Mesenchymal stem cell (in vitro differentiated cells and primary cell): ENCODE measurements around the gene EMC8.
A peak's percentile ranks its signal among the peaks of the same experiment; 100 is the strongest.

Experiments used
- DNase-seq: peaks from one replicate; pipeline ENCODE4 v3.0.0-alpha.2; 2013
- H2AFZ ChIP-seq: one replicate; pipeline ENCODE4 v1.6.1; 2013; ENCODE audit warnings: low read depth, mild to moderate bottlenecking, control low read depth, inconsistent platforms, low read length, moderate library complexity
- H2AK5ac ChIP-seq: 2 replicates; pipeline ENCODE4 v1.6.1; 2013; ENCODE audit warnings: low read length, moderate library complexity, mild to moderate bottlenecking, inconsistent platforms; ENCODE audit not compliant: severe bottlenecking
- H2BK120ac ChIP-seq: one replicate; pipeline ENCODE4 v1.6.1; 2013; ENCODE audit warnings: low read depth, mild to moderate bottlenecking, inconsistent platforms, low read length, moderate library complexity
- H2BK12ac ChIP-seq, 2 experiments: one replicate each; pipeline ENCODE4 v1.6.1; 2013; ENCODE audit warnings: inconsistent platforms in 2 of 2, low read length in 2 of 2, mild to moderate bottlenecking in 2 of 2, moderate library complexity in 2 of 2, control low read depth in 1 of 2
- H2BK15ac ChIP-seq: one replicate; pipeline ENCODE4 v1.6.1; 2013; ENCODE audit warnings: mild to moderate bottlenecking, low read depth, inconsistent platforms; ENCODE audit not compliant: poor library complexity, severe bottlenecking
- H2BK5ac ChIP-seq: 2 replicates; pipeline ENCODE4 v1.6.1; 2013; ENCODE audit warnings: low read depth, mild to moderate bottlenecking, low read length, control low read depth, inconsistent platforms; ENCODE audit not compliant: poor library complexity, severe bottlenecking
- H3K14ac ChIP-seq, 2 experiments: one replicate each; pipeline ENCODE4 v1.6.1; 2013; ENCODE audit warnings: inconsistent platforms in 2 of 2, low read length in 2 of 2, control low read depth in 1 of 2, mild to moderate bottlenecking in 1 of 2, moderate library complexity in 1 of 2
- H3K18ac ChIP-seq, 2 experiments: one replicate each; pipeline ENCODE4 v1.6.1; 2013; ENCODE audit warnings: inconsistent platforms in 2 of 2, low read length in 2 of 2, control low read depth in 1 of 2, low read depth in 1 of 2, mild to moderate bottlenecking in 1 of 2
- H3K23ac ChIP-seq, 2 experiments: one replicate each; pipeline ENCODE4 v1.6.1; 2013; ENCODE audit warnings: inconsistent platforms in 2 of 2, low read length in 2 of 2, mild to moderate bottlenecking in 2 of 2, moderate library complexity in 2 of 2, control low read depth in 1 of 2
- H3K27ac ChIP-seq: 2 replicates; pipeline ENCODE4 v1.5.1; 2013; ENCODE audit warnings: mild to moderate bottlenecking, moderate library complexity, low read length, control low read depth, inconsistent platforms; ENCODE audit not compliant: poor library complexity, severe bottlenecking
- H3K27me3 ChIP-seq, 2 experiments: 2 replicates each; pipeline versions ENCODE4 v1.6.1 to v1.7.0; 2013; ENCODE audit warnings: low read length in 2 of 2, mild to moderate bottlenecking in 2 of 2, moderate library complexity in 2 of 2, control low read depth in 1 of 2, inconsistent platforms in 1 of 2; ENCODE audit not compliant: control insufficient read depth in 1 of 2, insufficient read depth in 1 of 2
- H3K36me3 ChIP-seq, 2 experiments: 2 replicates each; pipeline versions ENCODE4 v1.6.1 to v1.7.0; 2013; ENCODE audit warnings: low read length in 2 of 2, control low read depth in 1 of 2, inconsistent platforms in 1 of 2, low read depth in 1 of 2, mild to moderate bottlenecking in 1 of 2; ENCODE audit not compliant: insufficient read depth in 2 of 2, control insufficient read depth in 1 of 2
- H3K4ac ChIP-seq, 2 experiments: one replicate each; pipeline ENCODE4 v1.6.1; 2013; ENCODE audit warnings: inconsistent platforms in 2 of 2, low read length in 2 of 2, mild to moderate bottlenecking in 2 of 2, moderate library complexity in 2 of 2, control low read depth in 1 of 2, low read depth in 1 of 2
- H3K4me1 ChIP-seq: 2 replicates; pipeline ENCODE4 v1.6.1; 2013; ENCODE audit warnings: low read depth, low read length, control low read depth; ENCODE audit not compliant: control insufficient read depth, insufficient read depth
- H3K4me2 ChIP-seq: 2 replicates; pipeline ENCODE4 v1.6.1; 2013; ENCODE audit warnings: low read length, mild to moderate bottlenecking, inconsistent platforms; ENCODE audit not compliant: poor library complexity, severe bottlenecking
- H3K4me3 ChIP-seq, 2 experiments: 2 replicates each; pipeline versions ENCODE4 v1.5.1 to v1.7.0; 2013; ENCODE audit warnings: low read length in 2 of 2, mild to moderate bottlenecking in 2 of 2, control low read depth in 1 of 2, low read depth in 1 of 2; ENCODE audit not compliant: insufficient read depth in 1 of 2
- H3K79me1 ChIP-seq: replicated peaks from 2 replicates; pipeline ENCODE4 v1.6.1; 2013; ENCODE audit warnings: mild to moderate bottlenecking, control low read depth, low read length, inconsistent platforms; ENCODE audit not compliant: poor library complexity, severe bottlenecking
- H3K9ac ChIP-seq: 2 replicates; pipeline ENCODE4 v1.7.0; 2013; ENCODE audit warnings: mild to moderate bottlenecking, low read length, moderate library complexity
- H3K9me3 ChIP-seq: 2 replicates; pipeline ENCODE4 v1.7.0; 2013; ENCODE audit warnings: mild to moderate bottlenecking, low read length; ENCODE audit not compliant: control insufficient read depth
- H4K8ac ChIP-seq: one replicate; pipeline ENCODE4 v1.6.1; 2013; ENCODE audit warnings: inconsistent platforms, mild to moderate bottlenecking, low read length, moderate library complexity
- H4K91ac ChIP-seq: one replicate; pipeline ENCODE4 v1.6.1; 2013; ENCODE audit warnings: mild to moderate bottlenecking, low read length, inconsistent platforms
- WGBS: methylation state at CpG from one replicate; pipeline ENCODE4 v1.1.7; 2013; ENCODE audit warnings: mixed read lengths; 5-methylcytosine and 5-hydroxymethylcytosine counted together

Gene EMC8

DNA sequence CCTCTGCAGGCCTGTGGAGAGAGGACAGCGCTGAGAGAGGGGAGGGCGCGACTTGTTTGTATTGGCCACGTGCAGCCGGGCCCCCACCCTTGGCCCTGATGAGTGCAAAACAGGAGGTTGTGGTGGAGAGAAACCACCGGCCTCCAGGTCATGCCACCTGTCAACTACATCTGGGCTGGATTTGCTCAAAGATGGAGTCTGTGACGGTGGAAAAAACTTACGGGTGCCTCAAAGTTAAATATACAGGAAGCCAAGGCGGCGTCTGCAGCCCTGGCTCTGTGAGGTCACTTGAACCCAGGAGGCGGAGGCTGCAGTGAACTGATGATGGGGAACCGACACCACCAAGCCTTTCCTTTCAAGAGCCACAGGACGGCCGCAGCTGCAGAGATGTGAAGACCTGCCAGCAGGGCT lies 64.1 kb downstream of the EMC8 start:
- Histone ChIP-seq H4K8ac (no peak overlapping the region), H3K14ac (no peak overlapping the region), H3K23ac (no peak overlapping the region), H3K27ac (no peak overlapping the region), H3K4me3 (no peak overlapping the region), H3K4me1 (no peaks in the 10 kb centered on the region), H3K79me1 (no peaks in the 10 kb centered on the region), H3K36me3 (no peaks in the 10 kb centered on the region), H2BK12ac (no peak overlapping the region), H2BK15ac (no peak overlapping the region), H4K91ac (no peak overlapping the region), H3K4ac (no peak overlapping the region), H3K9me3 (no peaks in the 10 kb centered on the region), H2BK5ac (no peak overlapping the region), H3K4me2 (no peak overlapping the region), H3K9ac (no peak overlapping the region), H2BK120ac (no peak overlapping the region), H2AK5ac (no peak overlapping the region), H3K18ac (no peak overlapping the region), H2AFZ (no peak overlapping the region), H3K27me3 (peaks cover 0 to 18% of the 10 kb centered on the region in 2 experiments)
- WGBS: 75% methylated on average over 14 of the region's 14 CpGs
- DNase-seq: no peak

DNA sequence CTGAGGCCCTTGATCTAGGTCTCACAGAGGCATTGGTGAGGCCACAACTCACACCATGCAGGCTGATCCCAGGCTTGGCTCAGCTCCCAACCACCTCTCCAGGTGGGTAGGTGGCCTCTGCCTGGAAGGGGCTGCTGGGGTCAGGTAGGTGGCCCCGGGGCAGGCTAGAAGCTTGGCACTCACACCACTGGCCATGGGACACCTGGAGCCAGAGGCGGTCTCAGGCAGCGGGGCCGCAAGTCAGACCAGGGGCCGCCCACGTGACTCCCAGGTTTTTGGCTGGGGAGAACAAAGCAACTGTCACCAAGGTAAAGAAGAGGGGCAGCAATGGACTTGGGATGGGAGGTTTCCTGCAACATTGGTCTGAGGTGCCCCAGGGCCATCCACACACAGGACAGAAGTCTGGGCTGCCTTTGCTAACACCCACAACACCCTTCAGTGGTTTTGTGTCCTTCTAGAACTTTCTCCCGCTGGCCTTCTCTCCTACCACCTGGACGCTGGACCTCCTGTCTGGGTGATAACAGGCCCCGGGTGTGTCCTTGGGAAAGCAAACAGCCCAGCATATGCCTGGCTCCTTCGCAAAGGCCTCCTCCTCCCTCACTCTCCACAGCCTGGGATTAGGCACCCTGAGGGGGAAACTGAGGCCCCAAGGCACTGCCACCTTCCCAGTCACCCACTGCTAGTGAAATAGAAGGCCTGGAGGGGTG lies 64.9 kb downstream of the EMC8 start:
- no peak overlapping the region for H2BK120ac ChIP-seq
- no peak for DNase-seq
- no peak overlapping the region for H2BK5ac ChIP-seq
- no peak overlapping the region for H3K4ac ChIP-seq
- 80% methylated on average over 9 of the region's 10 CpGs for WGBS
- H3K27me3 ChIP-seq: peaks cover under 1 to 21% of the 10 kb centered on the region in 2 experiments
- no peak overlapping the region for H3K18ac ChIP-seq
- no peak overlapping the region for H3K23ac ChIP-seq
- no peak overlapping the region for H4K8ac ChIP-seq
- no peak overlapping the region for H3K9ac ChIP-seq
- no peaks in the 10 kb centered on the region for H3K9me3 ChIP-seq
- H2BK15ac ChIP-seq: no peak overlapping the region
- no peaks in the 10 kb centered on the region for H3K36me3 ChIP-seq
- H2BK12ac ChIP-seq: no peak overlapping the region
- no peak overlapping the region for H4K91ac ChIP-seq
- H3K4me3 ChIP-seq: no peak overlapping the region
- H2AFZ ChIP-seq: no peak overlapping the region
- no peak overlapping the region for H3K4me2 ChIP-seq
- H2AK5ac ChIP-seq: no peak overlapping the region
- H3K27ac ChIP-seq: no peak overlapping the region
- H3K79me1 ChIP-seq: no peaks in the 10 kb centered on the region
- H3K4me1 ChIP-seq: no peaks in the 10 kb centered on the region
- no peak overlapping the region for H3K14ac ChIP-seq

DNA sequence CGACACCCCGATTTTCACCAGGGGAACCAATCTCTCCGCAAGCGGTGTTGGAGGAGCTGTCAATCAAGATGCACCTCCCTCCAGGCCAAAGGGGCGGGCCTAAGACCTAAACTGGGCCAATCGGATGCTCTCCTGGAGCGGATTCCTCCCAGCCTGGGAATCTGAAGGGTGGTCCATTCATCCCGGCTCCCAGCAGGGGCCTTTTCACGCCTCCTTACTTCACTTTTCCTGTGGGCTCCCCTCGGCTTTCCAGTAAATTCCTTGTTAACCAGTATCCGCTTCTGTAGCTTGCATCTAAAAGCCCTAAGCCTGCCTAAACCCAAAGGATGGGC lies 65.5 kb downstream of the EMC8 start:
- no peak overlapping the region for H3K9ac ChIP-seq

DNA sequence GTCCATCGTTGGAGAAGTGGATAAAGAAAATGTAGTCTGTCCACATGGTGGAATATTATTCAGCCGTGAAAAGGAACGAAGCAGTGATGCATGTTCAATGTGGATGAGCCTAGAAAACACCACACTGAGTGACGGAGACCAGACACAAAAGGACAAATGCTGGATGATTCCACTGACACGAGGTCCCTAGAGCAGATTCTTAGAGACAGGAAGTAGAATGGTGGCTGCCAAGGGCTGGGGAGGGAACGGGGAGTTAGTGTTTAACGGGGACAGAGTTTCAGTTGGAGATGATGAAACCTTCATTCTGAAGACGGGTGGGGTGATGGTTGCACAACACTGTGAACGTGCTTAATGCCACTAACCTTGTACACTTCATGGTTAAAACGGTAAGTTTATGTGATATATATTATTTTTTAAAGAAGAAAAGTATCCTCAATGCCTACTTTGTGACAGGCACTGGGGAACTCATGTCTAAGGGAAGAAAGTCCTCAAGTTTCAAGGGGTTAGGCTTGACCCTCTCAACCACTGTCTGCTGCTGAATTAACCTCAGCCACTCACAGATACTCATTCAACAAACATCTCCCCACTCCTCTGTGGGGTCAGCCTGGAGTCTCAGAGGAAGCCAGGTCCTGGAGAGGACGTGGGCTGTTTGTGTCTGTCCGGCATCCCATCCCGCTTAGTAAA lies 66.0 kb downstream of the EMC8 start:
- H2AFZ ChIP-seq: no peak overlapping the region
- H3K36me3 ChIP-seq: no peaks in the 10 kb centered on the region
- peak overlapping the region in 1 of 2 experiments; percentile 31 for H3K4me3 ChIP-seq
- no peak overlapping the region for H2BK12ac ChIP-seq
- no peak overlapping the region for H2BK15ac ChIP-seq
- no peak overlapping the region for H3K27ac ChIP-seq
- H4K91ac ChIP-seq: no peak overlapping the region
- no peak overlapping the region for H2BK5ac ChIP-seq
- no peak overlapping the region for H3K4ac ChIP-seq
- no peak overlapping the region for H3K4me2 ChIP-seq
- peak; percentile 20 for DNase-seq
- no peak overlapping the region for H3K18ac ChIP-seq
- H2AK5ac ChIP-seq: no peak overlapping the region
- H2BK120ac ChIP-seq: no peak overlapping the region
- no peak overlapping the region for H3K9ac ChIP-seq
- H3K23ac ChIP-seq: no peak overlapping the region
- peaks cover 6 to 32% of the 10 kb centered on the region in 2 experiments for H3K27me3 ChIP-seq
- 88% methylated on average over 11 of the region's 13 CpGs for whole genome bisulfite sequencing
- H3K9me3 ChIP-seq: no peaks in the 10 kb centered on the region
- no peak overlapping the region for H4K8ac ChIP-seq
- no peaks in the 10 kb centered on the region for H3K4me1 ChIP-seq
- H3K14ac ChIP-seq: no peak overlapping the region
- H3K79me1 ChIP-seq: no peaks in the 10 kb centered on the region

More for the DNA sequence above, 65.5 kb downstream of the EMC8 start:
- Histone ChIP-seq H2AK5ac (no peak overlapping the region), H4K91ac (no peak overlapping the region), H3K4me3 (peak overlapping the region in 1 of 2 experiments; percentile 31), H3K23ac (no peak overlapping the region), H3K27ac (no peak overlapping the region), H3K14ac (no peak overlapping the region), H3K18ac (no peak overlapping the region), H3K9me3 (no peaks in the 10 kb centered on the region), H4K8ac (no peak overlapping the region), H3K79me1 (no peaks in the 10 kb centered on the region), H3K4me1 (no peaks in the 10 kb centered on the region), H2BK5ac (no peak overlapping the region), H3K4ac (no peak overlapping the region), H2BK15ac (no peak overlapping the region), H3K27me3 (peaks cover 6 to 27% of the 10 kb centered on the region in 2 experiments), H2AFZ (no peak overlapping the region), H3K36me3 (no peaks in the 10 kb centered on the region), H2BK12ac (no peak overlapping the region), H3K4me2 (no peak overlapping the region), H2BK120ac (no peak overlapping the region)
- DNase-seq: peak; percentile 30
- 56% methylated on average over 11 of the region's 11 CpGs for WGBS
